Upper lobe of left lung (tissue), 6 donors: Measurements from ENCODE around the gene EYA4. TPM values are rescaled to one million over a fixed set of nuclear protein-coding genes. Genes with fewer than 3 reads are reported as not detected.
A peak's percentile ranks its signal among the peaks of the same experiment; 100 is the strongest.

Experiments used
- ATAC-seq, 2 donors: fragments of 200-7000 bp; cut with Tn5 transposase; one replicate each; pipeline ENCODE4 v1.9.1; 2022; ENCODE audit warnings: mild to moderate bottlenecking in 2 of 2, moderate library complexity in 2 of 2; ENCODE audit not compliant: low FRiP score in 2 of 2
- DNase-seq, 2 donors: peaks; one replicate each; pipeline ENCODE4 v3.0.0-alpha.2; 2019 to 2020
- H3K27ac ChIP-seq, 4 donors: fragments of 200-600 bp; sonication (generic); one replicate each; pipeline ENCODE4 v1.5.1; 2016 to 2019
- H3K27me3 ChIP-seq, 4 donors: fragments of 200-600 bp; sonication (generic); one replicate each; pipeline ENCODE4 v1.5.1; 2017 to 2019
- H3K36me3 ChIP-seq, 4 donors: fragments of 200-600 bp; sonication (generic); one replicate each; pipeline ENCODE4 v1.5.1; 2016 to 2019
- H3K4me1 ChIP-seq, 4 donors: fragments of 200-600 bp; sonication (generic); one replicate each; pipeline ENCODE4 v1.5.1; 2018 to 2019
- H3K4me3 ChIP-seq, 4 donors: fragments of 200-600 bp; sonication (generic); one replicate each; pipeline ENCODE4 v1.5.1; 2017 to 2019; ENCODE audit warnings: mild to moderate bottlenecking in 2 of 4, moderate library complexity in 1 of 4
- H3K9me3 ChIP-seq, 4 donors: fragments of 200-600 bp; sonication (generic); one replicate each; pipeline ENCODE4 v1.5.1; 2018 to 2019
- CTCF ChIP-seq, 6 experiments: fragments of 450-650 bp in 4 of 6; fragments of 200-600 bp in 2 of 6; sonication (generic) in 2 of 6; IDR thresholded peaks; one replicate each; pipeline ENCODE4 v1.5.1; 2016 to 2019; ENCODE audit warnings: antibody characterized with exemption in 6 of 6
- EP300 ChIP-seq, 4 donors: sonication (generic); formaldehyde crosslinking; IDR thresholded peaks; one replicate each; pipeline ENCODE4 v1.5.1; 2017; ENCODE audit warnings: antibody characterized with exemption in 4 of 4, control low read depth in 2 of 4
- POLR2A ChIP-seq, 4 donors: fragments of 450-650 bp; IDR thresholded peaks; one replicate each; pipeline ENCODE4 v1.5.1; 2016 to 2017; ENCODE audit warnings: antibody characterized with exemption in 4 of 4, mild to moderate bottlenecking in 2 of 4
- POLR2AphosphoS5 ChIP-seq, 2 donors: sonication (generic); formaldehyde crosslinking; IDR thresholded peaks; one replicate each; pipeline ENCODE4 v1.5.1; 2017; ENCODE audit warnings: antibody characterized with exemption in 2 of 2
- WGBS, 2 donors: methylation state at CpG; one replicate each; pipeline ENCODE4 v1.1.5; 2017 to 2018; 5-methylcytosine and 5-hydroxymethylcytosine counted together
- total RNA-seq, 6 donors: library from RNA; depleted of rRNA in 4 of 6; stranded (reverse); fragments of >200 nt in 4 of 6; gene quantifications; one replicate each; pipeline versions ENCODE4 v1.1.0 to v1.2.1, GENCODE V29; 2016 to 2021
- donor health status: DM: no; HTN: no; CAD: no; lungs with moderate emphysema.
- donor health status: DM: no; HTN: yes; CAD: no; lungs with severe emphysema.

The EYA4 gene
- total RNA-seq, 6 donors from 2014 or later = 1.0 to 8.9 (median 4.2) TPM

GRCh38 chr6:133568970-133569889 lies 328.1 kb downstream of the EYA4 start:
- Histone ChIP-seq H3K4me1 (peaks cover 0 to 8% (median 5%) of the 10 kb centered on the region in 4 donors), H3K27ac (peak overlapping the region in 3 of 4 donors; percentile 33 to 57 (median 54)), H3K4me3 (peak overlapping the region in 2 of 4 donors; percentile 31 to 38), H3K9me3 (no peaks in the 10 kb centered on the region), H3K36me3 (no peaks in the 10 kb centered on the region), H3K27me3 (no peaks in the 10 kb centered on the region)
- WGBS, 2 donors = 6 to 10% methylated on average over 17 to 18 of the region's 18 CpGs
- ATAC-seq = peak; percentile 34 to 91
- DNase-seq = no peak
- TF ChIP-seq POLR2AphosphoS5 (IDR thresholded peaks at IDR 0.05) (no peak), CTCF (IDR thresholded peaks at IDR 0.05) (peak; percentile 20 to 80 (median 67))

- 54 to 57% methylated on average over 3 of the region's 3 CpGs for WGBS, 2 donors
- H3K27me3 ChIP-seq = no peaks in the 10 kb centered on the region
- no peak overlapping the region for H3K4me3 ChIP-seq
- no peaks in the 10 kb centered on the region for H3K36me3 ChIP-seq
- peaks cover 0 to 8% (median 5%) of the 10 kb centered on the region in 4 donors for H3K4me1 ChIP-seq
- H3K9me3 ChIP-seq = no peaks in the 10 kb centered on the region
- ATAC-seq = no peak
- TF ChIP-seq CTCF (IDR thresholded peaks at IDR 0.05) = no peak
- no peak for TF ChIP-seq POLR2AphosphoS5 (IDR thresholded peaks at IDR 0.05)
- no peak for TF ChIP-seq POLR2A (IDR thresholded peaks at IDR 0.05)
- TF ChIP-seq EP300 (IDR thresholded peaks at IDR 0.05) = no peak
- no peak overlapping the region for H3K27ac ChIP-seq
- DNase-seq = no peak
Observed at GRCh38 chr6:133571681-133572080, 330.5 kb downstream of the EYA4 start.

GRCh38 chr6:133577851-133578250 lies 336.7 kb downstream of the EYA4 start:
- Histone ChIP-seq H3K9me3 (no peaks in the 10 kb centered on the region), H3K27me3 (no peaks in the 10 kb centered on the region), H3K27ac (no peak overlapping the region), H3K4me3 (no peak overlapping the region), H3K36me3 (no peaks in the 10 kb centered on the region), H3K4me1 (no peaks in the 10 kb centered on the region)
- WGBS, 2 donors = 44 to 89% methylated on average over 1 of the region's 1 CpG
- TF ChIP-seq POLR2AphosphoS5 (IDR thresholded peaks at IDR 0.05) (no peak), CTCF (IDR thresholded peaks at IDR 0.05) (no peak), POLR2A (IDR thresholded peaks at IDR 0.05) (no peak), EP300 (IDR thresholded peaks at IDR 0.05) (no peak)
- no peak for ATAC-seq
- no peak for DNase-seq
